ENCODE results near the gene SPTB. TPM values are rescaled to one million over a fixed set of nuclear protein-coding genes. Genes with fewer than 3 reads are reported as not detected.

Gene SPTB
- total RNA-seq, 2 donors from 2014 or later = 5.6 to 9.9 TPM

DNA sequence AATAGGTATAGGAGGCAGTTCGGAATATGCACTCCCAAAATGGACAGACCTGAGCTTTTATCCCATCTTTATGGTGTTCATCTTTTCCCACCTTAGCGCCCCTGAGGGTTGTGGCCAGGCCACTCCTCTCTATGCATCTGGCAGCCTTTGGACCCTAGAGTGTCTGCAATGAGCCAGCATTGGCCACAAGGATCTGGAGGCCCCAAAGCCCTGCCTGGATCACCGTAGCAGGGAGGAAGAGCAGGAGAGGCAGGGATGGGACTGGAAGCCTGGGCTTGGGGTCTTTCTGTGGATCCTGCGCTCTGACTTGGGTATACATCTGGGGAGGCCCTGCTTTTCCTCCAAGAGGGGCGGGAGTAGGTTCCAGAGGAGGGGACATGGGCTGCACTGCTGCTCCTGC lies 123.0 kb downstream of the SPTB start:
- H3K27ac ChIP-seq = no peak overlapping the region
- DNase-seq (ENCODE audit: low spot score) = no peak

GRCh38 chr14:64755781-64756221 lies 123.9 kb downstream of the SPTB start:
- DNase-seq (ENCODE audit: low spot score) (no peak), ATAC-seq (ENCODE audit: insufficient number of reproducible peaks, low FRiP score, low read depth) (no peak)
- no peak overlapping the region for H3K4me3 ChIP-seq
- no peaks in the 10 kb centered on the region for H3K9me3 ChIP-seq
- peaks cover 17 to 41% of the 10 kb centered on the region in 2 donors for H3K4me1 ChIP-seq (ENCODE audit: control insufficient read depth in 1 of 2, low read depth in 2 of 2)
- no peaks in the 10 kb centered on the region for H3K36me3 ChIP-seq
- no peak overlapping the region for H3K27ac ChIP-seq
- no peaks in the 10 kb centered on the region for H3K27me3 ChIP-seq (replicated peaks; ENCODE audit: insufficient read depth)
- TF ChIP-seq, protein P1, sequence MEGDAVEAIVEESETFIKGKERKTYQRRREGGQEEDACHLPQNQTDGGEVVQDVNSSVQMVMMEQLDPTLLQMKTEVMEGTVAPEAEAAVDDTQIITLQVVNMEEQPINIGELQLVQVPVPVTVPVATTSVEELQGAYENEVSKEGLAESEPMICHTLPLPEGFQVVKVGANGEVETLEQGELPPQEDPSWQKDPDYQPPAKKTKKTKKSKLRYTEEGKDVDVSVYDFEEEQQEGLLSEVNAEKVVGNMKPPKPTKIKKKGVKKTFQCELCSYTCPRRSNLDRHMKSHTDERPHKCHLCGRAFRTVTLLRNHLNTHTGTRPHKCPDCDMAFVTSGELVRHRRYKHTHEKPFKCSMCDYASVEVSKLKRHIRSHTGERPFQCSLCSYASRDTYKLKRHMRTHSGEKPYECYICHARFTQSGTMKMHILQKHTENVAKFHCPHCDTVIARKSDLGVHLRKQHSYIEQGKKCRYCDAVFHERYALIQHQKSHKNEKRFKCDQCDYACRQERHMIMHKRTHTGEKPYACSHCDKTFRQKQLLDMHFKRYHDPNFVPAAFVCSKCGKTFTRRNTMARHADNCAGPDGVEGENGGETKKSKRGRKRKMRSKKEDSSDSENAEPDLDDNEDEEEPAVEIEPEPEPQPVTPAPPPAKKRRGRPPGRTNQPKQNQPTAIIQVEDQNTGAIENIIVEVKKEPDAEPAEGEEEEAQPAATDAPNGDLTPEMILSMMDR (IDR thresholded peaks at IDR 0.05) = no peak

More for the DNA sequence above, 123.0 kb downstream of the SPTB start:
- Histone ChIP-seq H3K4me3 (no peak overlapping the region), H3K9me3 (no peaks in the 10 kb centered on the region), H3K27me3 (replicated peaks; ENCODE audit: insufficient read depth) (no peaks in the 10 kb centered on the region), H3K36me3 (no peaks in the 10 kb centered on the region), H3K4me1 (ENCODE audit: control insufficient read depth in 1 of 2, low read depth in 2 of 2) (peaks cover 20 to 50% of the 10 kb centered on the region in 2 donors)
- ATAC-seq (ENCODE audit: insufficient number of reproducible peaks, low FRiP score, low read depth) = no peak
- TF ChIP-seq, protein P1 (IDR thresholded peaks at IDR 0.05) = no peak

GRCh38 chr14:64754685-64755084 lies 125.0 kb downstream of the SPTB start:
- DNase-seq (ENCODE audit: low spot score) (no peak), ATAC-seq (ENCODE audit: insufficient number of reproducible peaks, low FRiP score, low read depth) (no peak)
- Histone ChIP-seq H3K9me3 (no peaks in the 10 kb centered on the region), H3K36me3 (no peaks in the 10 kb centered on the region), H3K27me3 (replicated peaks; ENCODE audit: insufficient read depth) (no peaks in the 10 kb centered on the region), H3K27ac (no peak overlapping the region), H3K4me1 (ENCODE audit: control insufficient read depth in 1 of 2, low read depth in 2 of 2) (peaks cover 17 to 34% of the 10 kb centered on the region in 2 donors), H3K4me3 (no peak overlapping the region)
- TF ChIP-seq, protein P1 (IDR thresholded peaks at IDR 0.05) = no peak

- TF ChIP-seq, protein P1 (IDR thresholded peaks at IDR 0.05) = no peak
- Histone ChIP-seq H3K27me3 (replicated peaks; ENCODE audit: insufficient read depth) (no peaks in the 10 kb centered on the region), H3K27ac (no peak overlapping the region), H3K36me3 (no peaks in the 10 kb centered on the region), H3K9me3 (no peaks in the 10 kb centered on the region), H3K4me3 (no peak overlapping the region), H3K4me1 (ENCODE audit: control insufficient read depth in 1 of 2, low read depth in 2 of 2) (peaks cover 17 to 29% of the 10 kb centered on the region in 2 donors)
- DNase-seq (ENCODE audit: low spot score) = no peak
- ATAC-seq (ENCODE audit: insufficient number of reproducible peaks, low FRiP score, low read depth) = no peak
Measured at GRCh38 chr14:64753999-64754398, 125.7 kb downstream of the SPTB start.

DNA sequence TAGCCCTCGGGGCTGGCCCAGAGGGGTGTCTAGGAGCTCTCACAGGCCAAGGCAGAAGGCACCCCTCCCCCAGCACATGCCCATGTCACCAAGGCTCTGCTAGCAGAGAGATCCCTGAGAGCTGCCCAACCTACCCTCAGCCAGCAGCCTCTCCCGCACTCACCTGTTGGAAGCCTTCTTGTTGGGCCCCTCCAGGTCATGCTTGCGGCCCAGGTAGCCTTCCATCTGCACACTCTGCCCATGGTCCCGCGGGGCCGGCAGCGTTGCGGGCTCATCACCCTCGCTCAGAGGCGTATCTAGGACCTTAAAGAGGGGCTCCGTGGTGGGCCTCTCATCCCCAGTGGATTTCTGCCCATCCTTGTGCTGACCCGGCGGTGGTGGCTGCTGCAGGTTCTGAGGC lies 126.3 kb downstream of the SPTB start:
- Histone ChIP-seq H3K4me1 (ENCODE audit: control insufficient read depth in 1 of 2, low read depth in 2 of 2) (peaks cover 13 to 23% of the 10 kb centered on the region in 2 donors), H3K27me3 (replicated peaks; ENCODE audit: insufficient read depth) (no peaks in the 10 kb centered on the region), H3K9me3 (no peaks in the 10 kb centered on the region), H3K27ac (no peak overlapping the region), H3K36me3 (no peaks in the 10 kb centered on the region), H3K4me3 (no peak overlapping the region)
- DNase-seq (ENCODE audit: low spot score) (no peak), ATAC-seq (ENCODE audit: insufficient number of reproducible peaks, low FRiP score, low read depth) (no peak)
- TF ChIP-seq, protein P1 (IDR thresholded peaks at IDR 0.05) = no peak

All from thoracic aorta (tissue), 2 donors.